ENCODE results near the gene ZNF827.

Gene ZNF827

DNA sequence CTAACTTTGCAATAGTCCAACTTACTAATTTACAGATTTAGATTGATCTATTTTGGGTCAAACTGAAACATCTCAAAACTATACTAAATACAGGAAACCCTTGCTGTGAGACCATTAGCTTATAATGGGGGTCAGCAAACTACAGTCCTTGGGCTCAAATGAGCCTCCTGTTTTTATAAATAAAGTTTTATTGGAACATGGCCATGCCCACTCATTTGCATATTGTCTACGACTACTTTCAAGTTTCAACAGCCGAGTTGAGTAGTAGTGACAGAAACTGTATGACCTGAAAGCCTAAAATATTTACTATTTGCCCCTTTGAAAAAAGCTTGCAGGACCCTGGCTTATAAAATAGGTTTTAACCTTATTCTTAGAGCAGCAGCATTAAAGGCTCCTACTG lies 166.3 kb downstream of the ZNF827 start:
- in situ Hi-C loops (cut with HindIII; ENCODE audit: low sequenced_read_pairs) = no loop called here

DNA sequence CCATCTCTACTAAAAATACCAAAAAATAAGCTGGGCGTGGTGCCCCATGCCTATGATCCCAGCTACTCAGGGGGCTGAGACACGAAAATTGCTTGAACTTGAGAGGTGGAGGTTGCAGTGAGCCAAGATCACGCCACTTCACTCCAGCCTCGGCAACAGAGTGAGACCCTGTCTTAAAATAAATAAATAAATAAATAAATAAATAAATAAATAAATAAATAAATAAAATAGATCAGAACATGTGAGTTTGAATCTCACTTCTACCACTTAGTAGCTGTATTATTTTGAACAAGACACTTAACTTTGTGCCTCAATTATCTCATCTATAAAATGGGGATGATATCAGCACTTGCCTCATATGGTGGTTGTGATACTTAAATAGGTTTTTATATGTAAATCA lies 168.5 kb downstream of the ZNF827 start:
- in situ Hi-C loops (cut with HindIII; ENCODE audit: low sequenced_read_pairs) = no loop called here

DNA sequence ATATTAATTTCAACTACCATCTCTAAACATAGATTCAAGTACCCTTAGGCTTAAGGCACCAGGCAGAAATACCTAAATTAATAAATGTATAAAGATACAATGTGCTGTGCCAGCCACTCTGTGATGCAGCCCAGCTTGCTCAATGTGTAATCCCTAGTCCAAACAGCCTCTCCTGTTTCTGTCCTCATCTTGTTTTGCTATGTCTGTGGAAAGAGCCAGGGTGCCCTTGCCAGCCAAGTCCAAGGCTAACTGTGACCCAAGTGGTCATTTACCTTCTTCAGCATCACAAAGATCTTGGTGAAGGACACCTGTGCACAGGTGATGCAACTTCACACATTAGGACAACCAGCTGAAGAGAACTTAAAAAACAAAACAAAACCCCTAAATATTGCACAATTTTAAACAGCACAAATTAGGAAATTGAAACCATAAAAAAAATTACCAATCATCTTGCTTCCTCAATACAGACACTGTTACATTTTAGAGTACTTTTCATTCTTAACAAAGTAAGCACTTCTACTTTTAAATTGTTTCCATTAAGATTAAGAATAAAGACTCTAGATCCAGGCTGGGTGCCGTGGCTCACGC lies 169.1 kb downstream of the ZNF827 start:
- in situ Hi-C loops (cut with HindIII; ENCODE audit: low sequenced_read_pairs) = no loop called here

DNA sequence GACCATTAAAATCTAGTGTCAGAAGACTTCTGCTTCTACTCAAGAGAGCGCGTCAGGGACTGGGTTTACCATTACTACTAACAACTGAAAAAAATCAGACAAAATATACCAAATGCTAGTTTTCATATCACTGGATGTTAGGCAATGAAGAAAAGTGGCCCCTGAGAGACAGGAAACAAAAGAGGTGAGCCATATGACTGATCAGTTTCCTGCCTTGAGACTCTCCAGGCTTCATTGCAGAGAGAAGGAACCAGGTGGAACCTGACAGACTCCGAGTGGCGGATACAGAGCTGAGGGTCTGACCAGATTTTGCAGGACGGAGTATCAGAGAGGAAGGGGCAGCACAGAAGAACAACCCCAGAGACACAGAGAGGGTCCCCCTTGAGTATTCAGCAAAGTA lies 172.3 kb downstream of the ZNF827 start:
- in situ Hi-C loops (cut with HindIII; ENCODE audit: low sequenced_read_pairs) = no loop called here

DNA sequence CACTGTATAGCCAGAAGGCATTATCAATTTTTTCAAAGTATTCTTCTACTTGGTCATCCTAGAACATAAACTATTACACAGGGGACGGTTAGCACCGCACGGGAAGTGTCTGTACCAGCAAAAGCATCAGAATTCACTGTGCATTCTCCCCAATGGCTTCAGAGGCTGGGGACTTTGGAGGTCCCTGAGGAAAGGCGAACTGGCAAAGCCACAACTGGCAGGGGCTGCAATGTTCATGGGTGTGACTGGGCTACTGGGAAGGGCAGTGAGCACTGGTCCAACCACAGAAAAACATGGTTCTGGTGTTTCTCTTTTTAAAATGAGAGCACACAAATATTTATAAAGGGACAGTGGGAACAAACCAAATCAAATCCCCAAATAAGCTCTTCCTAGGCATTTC lies 175.2 kb downstream of the ZNF827 start:
- in situ Hi-C loops (cut with HindIII; ENCODE audit: low sequenced_read_pairs) = no loop called here

DNA sequence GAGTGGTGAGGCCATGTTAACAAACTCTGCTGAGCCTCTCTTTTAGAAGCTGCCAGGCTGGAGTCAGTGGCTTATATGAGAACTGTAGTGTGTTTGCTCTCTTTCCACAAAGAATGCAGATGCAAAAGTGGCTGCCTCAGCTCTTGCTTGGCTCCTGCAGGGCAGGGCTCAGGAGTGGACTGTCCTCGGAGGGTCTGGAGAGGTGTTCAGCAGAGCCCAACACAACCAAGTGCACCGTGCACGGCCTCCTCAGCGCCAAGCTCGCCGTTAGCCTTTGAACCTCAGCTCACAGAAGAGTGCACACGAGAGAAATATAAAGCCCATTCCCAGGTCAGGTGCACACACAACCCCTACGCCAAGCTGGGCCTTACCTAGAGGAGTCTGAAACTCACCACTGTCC lies 175.9 kb downstream of the ZNF827 start:
- in situ Hi-C loops (cut with HindIII; ENCODE audit: low sequenced_read_pairs) = no loop called here

DNA sequence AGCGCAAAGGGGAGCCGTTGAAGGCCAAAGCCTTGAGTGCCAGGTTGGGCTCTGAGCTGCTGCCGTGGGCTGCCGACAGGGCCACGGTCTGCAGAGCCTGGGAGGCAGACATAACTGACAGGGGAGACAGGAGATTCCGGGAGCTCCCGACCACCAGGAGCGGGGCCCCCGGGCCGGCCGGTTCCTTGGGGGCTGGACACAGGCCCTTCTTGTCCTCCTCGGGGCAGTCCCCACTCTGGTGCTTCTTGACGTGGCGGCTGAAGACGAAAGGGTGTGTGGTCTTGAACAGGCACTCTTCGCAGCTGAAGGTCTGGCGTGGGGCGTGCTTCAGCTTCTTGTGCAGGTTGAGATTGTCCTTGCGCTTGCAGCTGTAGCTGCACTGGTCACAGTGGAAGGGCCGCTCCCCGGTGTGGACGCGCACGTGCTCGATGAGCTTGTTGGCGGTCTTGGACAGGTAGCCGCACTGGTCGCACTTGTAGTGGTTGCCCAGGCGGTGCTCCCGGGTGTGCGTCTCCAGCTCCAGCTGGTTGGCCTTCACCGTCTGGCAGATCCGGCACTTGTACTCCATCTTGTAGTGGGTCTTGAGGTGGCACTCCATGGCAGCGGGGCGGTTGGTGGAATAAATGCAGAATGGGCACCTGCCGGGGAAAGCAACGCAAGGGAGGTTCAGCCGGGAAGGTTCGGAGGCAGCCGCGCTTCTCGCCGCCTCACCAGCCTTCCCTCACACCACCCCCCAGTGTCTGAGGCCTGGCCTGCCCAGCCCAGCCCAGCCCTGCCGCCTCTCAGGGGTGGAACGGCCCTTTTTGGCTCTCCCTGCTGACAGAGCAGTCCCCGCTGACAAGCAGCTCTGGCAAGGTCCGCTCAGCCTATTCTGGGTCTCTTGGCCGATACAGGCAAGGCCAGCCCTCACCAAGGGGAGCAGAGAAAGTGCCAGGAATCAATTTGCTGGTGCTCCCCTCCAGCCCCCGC lies 177.4 kb downstream of the ZNF827 start:
- in situ Hi-C loops (cut with HindIII; ENCODE audit: low sequenced_read_pairs) = no loop called here

DNA sequence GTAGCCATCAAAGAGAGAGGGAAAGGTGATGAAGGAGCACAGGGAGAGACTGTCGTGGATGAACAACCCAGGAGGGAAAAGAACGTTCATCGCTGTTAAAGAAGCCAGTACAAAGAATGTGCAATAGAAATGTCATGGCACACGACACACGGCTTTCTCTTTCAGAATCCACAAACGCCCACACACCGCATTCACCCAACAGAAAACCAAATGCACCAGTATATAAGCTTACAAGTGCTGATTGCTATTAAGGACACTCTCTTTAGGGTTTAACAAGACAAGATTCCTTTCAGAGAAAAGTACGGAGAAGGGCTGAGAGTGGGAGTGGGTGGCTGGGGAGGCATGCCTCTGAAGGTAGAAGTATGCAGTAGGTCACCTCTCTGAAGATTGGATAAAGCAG lies 178.4 kb downstream of the ZNF827 start:
- in situ Hi-C loops (cut with HindIII; ENCODE audit: low sequenced_read_pairs) = no loop called here

DNA sequence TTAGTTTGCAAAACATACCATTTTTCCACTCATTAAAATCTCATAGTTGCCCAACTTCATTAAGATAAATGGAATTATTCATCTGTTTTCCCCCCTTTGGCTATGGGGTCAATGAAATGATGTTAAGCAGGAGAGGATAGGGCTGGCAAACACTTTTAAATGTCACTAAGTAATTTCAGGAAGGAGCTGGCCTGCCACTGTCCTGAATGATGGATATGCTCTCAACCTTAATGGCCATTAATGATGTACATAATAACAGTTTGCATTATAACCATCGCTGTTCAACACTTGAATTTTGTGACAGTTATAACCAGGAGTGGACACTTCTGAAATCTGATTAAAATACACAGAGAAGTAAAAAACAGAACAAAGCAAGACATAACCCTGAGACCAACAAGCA lies 181.4 kb downstream of the ZNF827 start:
- in situ Hi-C loops (cut with HindIII; ENCODE audit: low sequenced_read_pairs) = no loop called here

DNA sequence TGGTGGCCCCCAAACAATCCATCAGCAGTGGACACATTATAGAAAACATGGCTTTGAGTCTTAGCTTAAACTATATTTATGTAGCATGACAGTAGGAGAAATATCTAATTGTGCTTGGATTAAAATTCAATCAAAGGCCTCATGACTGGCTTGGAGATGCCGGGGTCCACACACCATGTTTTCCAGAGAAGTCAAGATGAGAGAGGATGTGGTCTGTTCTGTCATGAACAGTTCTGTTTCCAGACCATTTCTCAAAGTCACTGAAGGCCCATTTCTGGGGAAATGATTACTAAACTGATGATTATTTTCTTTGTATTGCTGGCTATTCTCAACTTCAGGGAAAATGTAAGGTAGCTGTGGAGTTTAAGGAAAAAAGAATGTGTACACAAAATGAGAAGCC lies 182.4 kb downstream of the ZNF827 start:
- in situ Hi-C loops (cut with HindIII; ENCODE audit: low sequenced_read_pairs) = no loop called here

DNA sequence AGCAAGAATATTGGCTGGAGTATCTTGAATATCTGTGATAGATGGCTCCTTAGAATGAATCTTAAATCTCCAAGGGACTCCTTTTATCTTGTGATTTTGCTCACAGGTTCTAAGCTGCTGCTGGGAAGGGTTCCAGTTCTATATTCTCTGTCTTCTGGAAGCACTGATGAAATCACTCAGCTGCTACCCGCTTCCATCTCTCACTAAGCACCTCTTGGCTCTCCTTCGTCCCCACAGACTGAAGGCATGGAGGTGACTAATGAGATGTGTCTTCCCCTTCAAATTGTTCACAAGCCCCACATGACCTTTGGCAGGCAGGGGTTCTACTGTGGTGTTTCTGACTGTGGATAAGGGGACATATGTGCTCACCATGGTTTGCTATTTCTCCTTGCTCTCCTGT lies 182.8 kb downstream of the ZNF827 start:
- in situ Hi-C loops (cut with HindIII; ENCODE audit: low sequenced_read_pairs) = no loop called here

DNA sequence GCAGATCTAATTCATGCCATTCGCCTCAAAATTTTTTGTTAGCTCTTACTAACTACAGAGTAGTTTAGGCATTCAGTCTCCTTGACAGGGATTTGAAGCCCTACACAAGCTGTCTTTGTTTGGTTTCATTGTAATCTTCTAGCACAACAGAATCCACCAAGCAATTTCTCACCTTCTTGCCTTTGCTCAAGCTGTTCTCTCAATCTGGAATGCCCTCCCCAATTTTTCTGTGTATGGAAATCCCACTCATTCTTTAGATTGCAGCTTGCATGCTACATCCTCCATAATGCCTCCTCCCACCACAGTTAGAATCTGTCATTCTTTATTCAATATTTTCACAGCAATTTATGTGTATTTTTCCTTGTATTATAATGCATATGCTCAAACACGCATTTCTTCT lies 195.0 kb downstream of the ZNF827 start:
- in situ Hi-C loops (cut with HindIII; ENCODE audit: low sequenced_read_pairs) = no loop called here

DNA sequence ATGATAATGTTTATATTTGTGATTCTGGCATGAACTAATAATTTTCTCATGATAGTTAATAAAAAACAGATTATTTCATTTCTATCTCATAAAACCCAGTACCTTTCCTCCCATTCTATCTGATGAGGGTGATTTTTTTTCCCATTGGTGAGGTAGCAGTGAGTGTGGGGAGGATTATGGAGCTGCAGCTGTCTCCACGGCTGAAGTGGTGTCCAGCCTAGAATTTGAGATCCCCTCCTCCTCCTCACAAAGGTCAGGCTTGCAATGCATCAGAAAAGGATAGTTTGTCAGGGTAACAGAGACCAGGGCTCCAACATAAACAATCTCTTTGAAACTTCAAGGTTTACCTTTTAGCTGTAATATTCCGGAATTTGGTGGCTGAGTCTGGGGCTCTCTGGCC lies 197.8 kb downstream of the ZNF827 start:
- in situ Hi-C loops (cut with HindIII; ENCODE audit: low sequenced_read_pairs) = no loop called here

DNA sequence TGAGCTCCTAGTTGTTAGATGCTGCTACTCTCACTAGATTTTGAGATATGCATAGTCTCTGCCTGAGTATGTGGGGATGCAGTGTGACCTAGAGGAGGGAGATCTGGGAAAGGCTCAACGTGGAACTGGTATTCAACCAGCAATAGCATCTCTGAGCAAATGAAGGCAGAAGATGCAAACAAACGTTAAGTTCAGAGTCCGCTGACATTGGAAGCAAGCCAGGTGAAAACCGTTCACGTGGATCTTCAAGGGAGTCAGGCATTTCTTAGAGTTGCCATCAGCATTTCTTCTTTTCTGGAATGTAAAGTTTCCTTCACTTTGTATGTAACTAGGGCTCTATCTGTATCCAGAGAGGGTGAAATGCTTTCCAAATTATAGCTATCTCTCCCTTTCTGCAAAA lies 198.8 kb downstream of the ZNF827 start:
- in situ Hi-C loops (cut with HindIII; ENCODE audit: low sequenced_read_pairs) = no loop called here

DNA sequence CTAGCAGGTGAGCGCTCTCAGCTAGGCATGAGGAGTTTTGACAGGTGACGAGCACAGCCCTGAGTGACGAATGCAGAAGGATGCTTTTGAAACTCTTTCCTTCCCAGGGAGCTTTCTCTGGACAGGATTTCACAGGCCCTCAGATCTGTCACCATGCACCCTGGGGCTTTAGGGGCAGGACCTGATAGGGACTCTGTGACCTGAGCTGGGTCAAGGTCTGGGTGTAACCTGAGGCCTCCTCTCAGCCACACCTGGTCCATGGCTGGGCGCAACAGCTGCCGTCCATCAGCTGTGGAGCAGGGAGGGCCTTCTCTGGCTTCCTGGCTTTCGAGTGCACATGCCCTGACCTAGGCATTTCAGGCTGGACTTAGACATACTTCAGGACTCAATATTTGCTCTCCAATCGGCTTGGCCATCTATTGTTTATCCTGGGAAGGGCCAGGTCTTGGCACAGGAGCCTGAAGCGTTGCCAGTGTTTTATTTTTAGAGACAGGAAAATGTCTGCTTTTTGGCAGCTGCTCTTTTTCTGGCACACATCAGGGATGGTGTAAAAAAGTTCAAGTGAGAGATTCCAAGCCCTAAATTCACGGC lies 202.3 kb downstream of the ZNF827 start:
- in situ Hi-C loops (cut with HindIII; ENCODE audit: low sequenced_read_pairs) = no loop called here

DNA sequence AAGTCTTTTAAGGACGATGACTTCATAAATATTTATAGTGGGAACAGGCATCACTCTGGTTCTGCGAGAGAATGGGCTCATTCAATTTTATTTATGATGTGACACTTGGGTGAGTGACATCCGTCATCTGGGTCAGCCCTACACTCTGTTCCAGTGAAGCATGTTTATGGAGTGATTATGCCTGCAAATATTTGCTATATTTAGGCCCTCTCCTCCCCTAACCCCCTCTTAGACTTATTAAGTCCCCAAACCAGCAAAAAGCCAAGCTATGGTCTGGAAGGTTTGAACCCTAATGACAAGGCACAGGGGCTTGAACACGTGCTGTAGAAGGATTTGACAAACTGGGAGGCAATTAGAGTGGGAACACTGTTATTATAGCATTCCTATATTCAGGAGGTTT lies 202.8 kb downstream of the ZNF827 start:
- in situ Hi-C loops (cut with HindIII; ENCODE audit: low sequenced_read_pairs) = no loop called here

DNA sequence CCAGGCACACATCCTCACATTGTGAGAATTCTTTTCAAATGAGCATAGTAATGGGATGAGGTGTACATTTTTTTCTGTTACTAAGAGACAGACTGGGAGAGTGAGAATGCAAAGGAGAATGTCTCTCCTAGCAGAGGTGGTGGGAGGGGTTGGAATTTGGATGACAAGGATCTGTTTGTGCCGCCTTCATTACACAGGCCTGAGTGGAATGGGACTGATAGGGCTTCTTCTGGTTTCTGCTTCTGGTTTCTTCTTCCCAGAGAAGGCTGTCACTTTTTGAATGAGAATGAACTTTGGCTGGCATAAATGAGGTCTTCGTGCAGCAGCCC lies 203.3 kb downstream of the ZNF827 start:
- in situ Hi-C loops (cut with HindIII; ENCODE audit: low sequenced_read_pairs) = no loop called here

DNA sequence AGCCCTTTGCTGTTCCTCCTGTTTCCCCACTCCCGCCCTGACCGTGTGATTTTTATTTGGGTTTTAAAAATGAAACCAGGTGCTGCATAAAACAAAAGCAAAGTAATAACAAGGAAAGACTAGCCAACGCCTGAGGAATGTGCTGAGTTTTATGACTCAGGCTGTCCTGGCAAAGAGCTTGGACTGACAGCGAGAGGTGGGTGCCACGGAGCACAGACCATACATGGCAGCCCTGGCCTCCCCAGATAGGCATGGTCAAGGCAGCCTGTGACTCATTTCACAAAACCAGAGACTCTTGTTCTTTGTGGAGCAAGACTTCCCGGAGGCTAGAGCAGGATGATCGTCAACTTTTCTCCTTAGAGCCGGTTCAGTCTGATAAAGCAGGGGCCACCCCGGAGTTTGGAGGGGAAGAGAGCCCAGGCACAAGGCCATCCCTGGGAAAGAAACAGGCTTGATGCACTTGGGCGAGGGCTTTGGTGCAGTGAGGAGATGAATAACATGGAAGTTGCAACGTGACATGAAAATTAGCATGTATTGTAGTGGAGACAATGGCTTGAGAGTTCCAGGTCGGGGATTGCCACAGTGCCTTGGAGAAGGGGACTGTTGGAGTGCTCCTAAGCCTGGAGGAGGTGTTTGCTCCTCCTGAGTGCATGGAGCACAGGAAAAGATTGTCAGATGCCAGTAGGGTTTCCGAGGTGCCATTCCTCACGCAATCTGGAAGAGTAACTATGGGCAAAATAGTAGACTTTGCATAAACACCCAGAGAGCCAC lies 203.9 kb downstream of the ZNF827 start:
- in situ Hi-C loops (cut with HindIII; ENCODE audit: low sequenced_read_pairs) = no loop called here

DNA sequence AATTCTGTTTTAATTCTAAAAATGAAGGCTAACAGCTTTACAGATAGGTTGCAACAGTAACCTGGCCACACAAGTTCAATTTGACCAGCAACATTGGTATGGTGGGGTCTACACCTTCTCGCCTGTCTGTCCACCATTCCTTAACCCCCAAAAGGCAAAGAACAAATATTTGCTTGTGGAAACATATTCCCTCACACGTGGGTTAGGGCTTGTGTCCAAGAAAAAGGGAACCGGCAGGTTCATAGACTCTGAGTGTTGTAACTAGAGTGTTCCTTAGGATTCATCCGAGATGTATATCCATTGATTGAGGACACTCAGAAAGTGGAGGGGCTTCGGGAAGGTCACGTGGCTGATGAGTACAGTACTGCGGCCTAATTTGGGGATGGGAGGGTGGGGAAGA lies 204.6 kb downstream of the ZNF827 start:
- in situ Hi-C loops (cut with HindIII; ENCODE audit: low sequenced_read_pairs) = no loop called here

DNA sequence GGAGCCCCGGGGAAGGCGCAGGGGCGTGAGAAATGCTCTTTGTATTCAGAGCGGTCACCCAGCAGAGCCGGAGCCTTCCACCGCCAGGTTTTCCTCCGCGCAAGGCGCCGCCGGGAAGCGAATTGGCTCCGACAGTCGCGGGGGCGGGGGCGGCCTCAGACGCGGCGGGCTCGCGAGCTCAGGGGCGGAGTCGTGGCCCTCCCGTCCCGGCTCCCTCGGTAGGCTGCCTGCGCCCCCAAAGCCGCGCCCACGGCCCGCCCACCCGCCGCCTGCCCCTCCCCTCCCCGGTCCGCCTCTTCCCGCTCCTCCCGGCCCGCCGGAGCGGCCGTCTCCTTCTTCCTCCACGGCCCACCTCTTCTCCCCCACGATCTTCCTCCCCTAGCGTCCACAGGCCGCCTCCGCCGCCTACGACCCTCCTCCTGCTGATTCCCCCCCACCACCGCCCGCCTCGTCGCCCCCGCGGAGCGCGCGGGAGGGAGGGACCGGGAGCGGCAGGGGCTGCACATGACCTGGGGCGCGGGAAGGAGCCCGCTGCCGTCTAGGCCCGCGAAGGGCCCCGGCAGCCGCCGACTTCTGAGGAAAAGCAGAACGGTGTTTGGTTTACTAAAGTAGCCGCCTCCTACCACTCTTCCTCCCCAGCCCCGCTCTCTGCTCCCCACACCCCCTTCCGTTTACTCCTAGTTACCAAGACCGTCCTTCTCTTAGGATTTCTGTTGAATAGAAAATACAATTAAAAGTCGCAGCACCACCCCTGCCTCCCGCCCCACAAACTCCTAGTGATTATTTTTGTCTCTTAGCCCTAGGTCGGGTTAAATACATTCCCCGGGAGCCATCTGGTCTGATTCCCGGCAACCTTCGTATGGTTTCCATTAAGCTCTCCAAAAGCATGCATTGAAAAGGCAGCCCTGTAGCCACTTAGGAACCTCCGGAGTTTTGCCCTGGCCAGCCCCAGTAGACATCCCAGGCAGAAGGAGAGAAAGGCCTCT lies 205.4 kb downstream of the ZNF827 start:
- in situ Hi-C loops (cut with HindIII; ENCODE audit: low sequenced_read_pairs) = no loop called here

All from endothelial cell of hepatic sinusoid (primary cell).